ENCODE data around the gene ASAP3.

ASAP3 gene
- long read RNA-seq, donor 1, full-length matches to known transcripts, result 4 of 4 reads
- long read RNA-seq, donor 1, partial matches to known transcripts, result 0 of 4 reads
- long read RNA-seq, donor 1, other reads (novel, unspliced or antisense), result 0 of 4 reads
- long read RNA-seq, donor 2, full-length matches to known transcripts, result 1 of 1 reads
- long read RNA-seq, donor 2, partial matches to known transcripts, result 0 of 1 reads
- long read RNA-seq, donor 2, other reads (novel, unspliced or antisense), result 0 of 1 reads
- long read RNA-seq, donor 3, full-length matches to known transcripts, result 1 of 1 reads
- long read RNA-seq, donor 3, partial matches to known transcripts, result 0 of 1 reads
- long read RNA-seq, donor 3, other reads (novel, unspliced or antisense), result 0 of 1 reads
- long read RNA-seq, donor 4, result 0 reads
- long read RNA-seq, donor 5, full-length matches to known transcripts, result 4 of 4 reads
- long read RNA-seq, donor 5, partial matches to known transcripts, result 0 of 4 reads
- long read RNA-seq, donor 5, other reads (novel, unspliced or antisense), result 0 of 4 reads
- long read RNA-seq, donor 6, result 0 reads
- long read RNA-seq, donor 7, full-length matches to known transcripts, result 6 of 6 reads
- long read RNA-seq, donor 7, partial matches to known transcripts, result 0 of 6 reads
- long read RNA-seq, donor 7, other reads (novel, unspliced or antisense), result 0 of 6 reads
- long read RNA-seq, donor 8, full-length matches to known transcripts, result 1 of 1 reads
- long read RNA-seq, donor 8, partial matches to known transcripts, result 0 of 1 reads
- long read RNA-seq, donor 8, other reads (novel, unspliced or antisense), result 0 of 1 reads

GRCh38 chr1:23483321-23484252 lies at the start of gene ASAP3:
TSS of gene ASAP3 (minus strand) at chr1:23484179. CDS start at chr1:23484133, 46 bp downstream.
- DNase-seq, result peak; percentile 74

- no peak for DNase-seq
Observed at GRCh38 chr1:23533246-23534023, 49.5 kb upstream of the ASAP3 start.

GRCh38 chr1:23531562-23532094 lies 47.6 kb upstream of the ASAP3 start:
- DNase-seq, result no peak

- DNase-seq, result peak; percentile 80
Observed at GRCh38 chr1:23530747-23531561, 47.0 kb upstream of the ASAP3 start, which contains the start of gene E2F2. TSS of gene E2F2 (minus strand) at chr1:23531233. CDS start at chr1:23530793, 440 bp downstream.

- DNase-seq, result no peak
Observed at GRCh38 chr1:23530087-23530746, 46.2 kb upstream of the ASAP3 start.

- DNase-seq, result no peak
Observed at GRCh38 chr1:23529146-23530086, 45.4 kb upstream of the ASAP3 start.

GRCh38 chr1:23528250-23528978 lies 44.4 kb upstream of the ASAP3 start:
- DNase-seq, result no peak

- no peak for DNase-seq
Observed at GRCh38 chr1:23527900-23528249, 43.9 kb upstream of the ASAP3 start.

- DNase-seq, result no peak
Observed at GRCh38 chr1:23527366-23527765, 43.4 kb upstream of the ASAP3 start.

- DNase-seq, result no peak
Observed at GRCh38 chr1:23526329-23527041, 42.5 kb upstream of the ASAP3 start.

GRCh38 chr1:23525558-23526250 lies 41.7 kb upstream of the ASAP3 start:
- DNase-seq, result no peak

GRCh38 chr1:23524716-23525401 lies 40.9 kb upstream of the ASAP3 start:
- no peak for DNase-seq

- DNase-seq, result no peak
Observed at GRCh38 chr1:23524163-23524562, 40.2 kb upstream of the ASAP3 start.

GRCh38 chr1:23522244-23522982 lies 38.4 kb upstream of the ASAP3 start:
- DNase-seq, result no peak

- DNase-seq, result no peak
Observed at GRCh38 chr1:23521588-23521987, 37.6 kb upstream of the ASAP3 start.

Data from right kidney (tissue), 9 donors.